ENCODE data around the gene NEURL1B.

DNA sequence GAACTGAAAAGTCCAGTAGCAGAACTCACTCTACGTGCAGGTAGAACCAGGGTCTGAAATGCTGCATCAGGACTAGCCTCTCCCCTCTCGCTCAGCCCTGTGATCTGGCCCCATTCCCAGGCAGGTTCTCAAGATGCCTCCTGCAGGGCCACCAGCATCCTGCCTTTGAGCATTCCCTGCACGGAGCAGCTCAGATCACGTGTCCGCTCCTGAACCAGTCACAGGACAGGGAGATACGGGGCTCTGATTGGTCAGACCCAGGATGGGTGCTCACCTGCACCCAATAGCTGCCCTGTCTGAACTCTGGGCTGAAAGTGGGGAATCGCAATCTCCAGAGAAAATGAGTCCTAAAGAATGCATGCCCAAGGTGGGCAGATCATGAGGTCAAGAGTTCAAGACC is 50.8 kb downstream of the NEURL1B start:
- TF ChIP-seq EZH2phosphoT487 (IDR thresholded peaks at IDR 0.05; ENCODE audit: insufficient read depth, low read depth) = no peak
- no peak for TF ChIP-seq EZH2 (IDR thresholded peaks at IDR 0.05; ENCODE audit: insufficient read depth, poor library complexity, severe bottlenecking)
